Loucy (cell line): ENCODE measurements around the gene PLA2G2C.

Experiments used
- H2AFZ ChIP-seq: fragments of 200-600 bp; sonication (generic); 2 replicates; pipeline ENCODE4 v1.6.0; 2016; ENCODE audit warnings: antibody characterized with exemption, mild to moderate bottlenecking, low read length, moderate library complexity
- H3F3A ChIP-seq: fragments of 200-600 bp; 2 replicates; pipeline ENCODE4 v1.6.0; 2016; ENCODE audit warnings: antibody characterized with exemption, low read depth, mild to moderate bottlenecking
- H3K27me3 ChIP-seq: fragments of 200-600 bp; sonication (generic); 2 replicates; pipeline ENCODE4 v1.6.1; 2014; ENCODE audit warnings: low read length, mild to moderate bottlenecking; ENCODE audit not compliant: insufficient read depth, poor library complexity, severe bottlenecking
- H3K36me3 ChIP-seq: fragments of 200-600 bp; sonication (generic); 2 replicates; pipeline ENCODE4 v1.6.1; 2016; ENCODE audit warnings: low read length; ENCODE audit not compliant: insufficient read depth
- H3K4me1 ChIP-seq: fragments of 200-600 bp; sonication (generic); 2 replicates; pipeline ENCODE4 v1.5.1; 2014; ENCODE audit warnings: low read length, mild to moderate bottlenecking; ENCODE audit not compliant: insufficient read depth, poor library complexity, severe bottlenecking
- H3K4me2 ChIP-seq: fragments of 200-600 bp; sonication (generic); 2 replicates; pipeline ENCODE4 v1.6.0; 2014; ENCODE audit warnings: antibody characterized with exemption, low read length, low read depth, mild to moderate bottlenecking; ENCODE audit not compliant: poor library complexity, severe bottlenecking
- H3K4me3 ChIP-seq: fragments of 200-600 bp; sonication (generic); 2 replicates; pipeline ENCODE4 v1.5.1; 2014; ENCODE audit warnings: low read length, mild to moderate bottlenecking, mixed read lengths; ENCODE audit not compliant: poor library complexity, severe bottlenecking
- H3K79me2 ChIP-seq: fragments of 200-600 bp; sonication (generic); 2 replicates; pipeline ENCODE4 v1.6.1; 2014; ENCODE audit warnings: low read length; ENCODE audit not compliant: insufficient read depth
- H3K9ac ChIP-seq: fragments of 200-600 bp; sonication (generic); 2 replicates; pipeline ENCODE4 v1.6.0; 2014; ENCODE audit warnings: mild to moderate bottlenecking, low read depth, low read length, moderate library complexity; ENCODE audit not compliant: poor library complexity, severe bottlenecking
- H3K9me2 ChIP-seq: fragments of 200-600 bp; sonication (generic); replicated peaks from 2 replicates; pipeline ENCODE4 v1.6.1; 2016; ENCODE audit warnings: low read depth, low read length, mixed read lengths
- H3K9me3 ChIP-seq: fragments of 200-600 bp; sonication (generic); 2 replicates; pipeline ENCODE4 v1.6.1; 2014; ENCODE audit warnings: mild to moderate bottlenecking, antibody characterized with exemption, low read length, low read depth; ENCODE audit not compliant: insufficient read depth
- H4K20me1 ChIP-seq: fragments of 200-600 bp; sonication (generic); 2 replicates; pipeline ENCODE4 v1.6.0; 2014; ENCODE audit warnings: antibody characterized with exemption, low read length, mild to moderate bottlenecking; ENCODE audit not compliant: insufficient read depth, poor library complexity, severe bottlenecking
- EZH2phosphoT487 ChIP-seq: fragments of 200-600 bp; IDR thresholded peaks from 2 replicates; pipeline ENCODE4 v1.6.1; 2018; ENCODE audit warnings: antibody characterized with exemption, mild to moderate bottlenecking, moderate library complexity, borderline replicate concordance
- TF ChIP-seq, protein P1 (sequence below): fragments of 200-600 bp; sonication (generic); conservative IDR thresholded peaks from 2 replicates; pipeline ENCODE4 v1.5.1; 2014; ENCODE audit warnings: mild to moderate bottlenecking, antibody characterized with exemption, low read length

Gene PLA2G2C

GRCh38 chr1:20137604-20138003, 48.7 kb downstream of the PLA2G2C start:
- no peak overlapping the region for H2AFZ ChIP-seq
- H3K9ac ChIP-seq: no peak overlapping the region
- no peaks in the 10 kb centered on the region for H3K4me1 ChIP-seq
- H3K79me2 ChIP-seq: no peaks in the 10 kb centered on the region
- no peak overlapping the region for H3K4me2 ChIP-seq
- no peaks in the 10 kb centered on the region for H3K27me3 ChIP-seq
- no peak overlapping the region for H3K4me3 ChIP-seq
- H3F3A ChIP-seq: no peaks in the 10 kb centered on the region
- TF ChIP-seq EZH2phosphoT487: no peak
- TF ChIP-seq, protein P1, sequence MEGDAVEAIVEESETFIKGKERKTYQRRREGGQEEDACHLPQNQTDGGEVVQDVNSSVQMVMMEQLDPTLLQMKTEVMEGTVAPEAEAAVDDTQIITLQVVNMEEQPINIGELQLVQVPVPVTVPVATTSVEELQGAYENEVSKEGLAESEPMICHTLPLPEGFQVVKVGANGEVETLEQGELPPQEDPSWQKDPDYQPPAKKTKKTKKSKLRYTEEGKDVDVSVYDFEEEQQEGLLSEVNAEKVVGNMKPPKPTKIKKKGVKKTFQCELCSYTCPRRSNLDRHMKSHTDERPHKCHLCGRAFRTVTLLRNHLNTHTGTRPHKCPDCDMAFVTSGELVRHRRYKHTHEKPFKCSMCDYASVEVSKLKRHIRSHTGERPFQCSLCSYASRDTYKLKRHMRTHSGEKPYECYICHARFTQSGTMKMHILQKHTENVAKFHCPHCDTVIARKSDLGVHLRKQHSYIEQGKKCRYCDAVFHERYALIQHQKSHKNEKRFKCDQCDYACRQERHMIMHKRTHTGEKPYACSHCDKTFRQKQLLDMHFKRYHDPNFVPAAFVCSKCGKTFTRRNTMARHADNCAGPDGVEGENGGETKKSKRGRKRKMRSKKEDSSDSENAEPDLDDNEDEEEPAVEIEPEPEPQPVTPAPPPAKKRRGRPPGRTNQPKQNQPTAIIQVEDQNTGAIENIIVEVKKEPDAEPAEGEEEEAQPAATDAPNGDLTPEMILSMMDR: no peak
- no peaks in the 10 kb centered on the region for H4K20me1 ChIP-seq
- no peaks in the 10 kb centered on the region for H3K9me2 ChIP-seq
- H3K9me3 ChIP-seq: no peaks in the 10 kb centered on the region
- no peaks in the 10 kb centered on the region for H3K36me3 ChIP-seq

DNA sequence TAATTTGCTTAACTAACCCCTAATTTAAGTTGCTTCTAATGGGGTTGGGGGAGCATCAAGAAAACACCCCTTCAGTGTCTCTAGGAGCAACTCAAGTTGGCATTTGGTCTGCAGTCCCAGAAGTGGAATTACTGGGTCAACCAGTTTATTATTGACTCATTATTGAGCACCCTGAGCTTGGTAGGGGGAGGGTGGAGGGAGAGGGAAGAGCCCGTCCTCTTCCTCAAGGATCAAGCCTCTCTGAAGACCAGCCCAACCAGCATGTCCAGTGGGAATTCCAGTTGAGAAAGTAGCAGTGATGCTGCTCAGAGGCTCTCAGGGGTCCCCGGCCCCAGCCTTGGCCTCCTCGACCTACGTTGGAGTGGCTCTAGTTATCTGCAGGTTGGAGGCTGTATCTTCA, 49.3 kb downstream of the PLA2G2C start:
- no peak overlapping the region for H3K4me2 ChIP-seq
- no peaks in the 10 kb centered on the region for H3K27me3 ChIP-seq
- TF ChIP-seq, protein P1: no peak
- TF ChIP-seq EZH2phosphoT487: no peak

GRCh38 chr1:20136249-20136648, 50.1 kb downstream of the PLA2G2C start:
- Histone ChIP-seq H3K9me2 (no peaks in the 10 kb centered on the region), H2AFZ (no peak overlapping the region), H3K9ac (no peak overlapping the region), H3K4me2 (no peak overlapping the region), H4K20me1 (no peaks in the 10 kb centered on the region), H3K4me3 (no peak overlapping the region), H3K36me3 (no peaks in the 10 kb centered on the region), H3K9me3 (no peaks in the 10 kb centered on the region), H3K27me3 (no peaks in the 10 kb centered on the region), H3K4me1 (no peaks in the 10 kb centered on the region), H3K79me2 (no peaks in the 10 kb centered on the region), H3F3A (no peaks in the 10 kb centered on the region)
- TF ChIP-seq, protein P1: no peak
- TF ChIP-seq EZH2phosphoT487: no peak

More for the DNA sequence above, 49.3 kb downstream of the PLA2G2C start:
- H3K4me3 ChIP-seq: no peak overlapping the region
- H3K9me3 ChIP-seq: no peaks in the 10 kb centered on the region
- H3K9me2 ChIP-seq: no peaks in the 10 kb centered on the region
- no peaks in the 10 kb centered on the region for H3K79me2 ChIP-seq
- no peaks in the 10 kb centered on the region for H3K36me3 ChIP-seq
- no peaks in the 10 kb centered on the region for H3F3A ChIP-seq
- H2AFZ ChIP-seq: no peak overlapping the region
- no peaks in the 10 kb centered on the region for H4K20me1 ChIP-seq
- no peaks in the 10 kb centered on the region for H3K4me1 ChIP-seq
- H3K9ac ChIP-seq: no peak overlapping the region
